ENCODE data around the gene ZBTB33. TPM values are rescaled to one million over a fixed set of nuclear protein-coding genes. Genes with fewer than 3 reads are reported as not detected.

The ZBTB33 gene
- total RNA-seq (2014; rRNA removed; shearing (Covaris generic); ENCODE audit: low replicate concordance) = 12.3 and 25.5 TPM in 2 replicates

DNA sequence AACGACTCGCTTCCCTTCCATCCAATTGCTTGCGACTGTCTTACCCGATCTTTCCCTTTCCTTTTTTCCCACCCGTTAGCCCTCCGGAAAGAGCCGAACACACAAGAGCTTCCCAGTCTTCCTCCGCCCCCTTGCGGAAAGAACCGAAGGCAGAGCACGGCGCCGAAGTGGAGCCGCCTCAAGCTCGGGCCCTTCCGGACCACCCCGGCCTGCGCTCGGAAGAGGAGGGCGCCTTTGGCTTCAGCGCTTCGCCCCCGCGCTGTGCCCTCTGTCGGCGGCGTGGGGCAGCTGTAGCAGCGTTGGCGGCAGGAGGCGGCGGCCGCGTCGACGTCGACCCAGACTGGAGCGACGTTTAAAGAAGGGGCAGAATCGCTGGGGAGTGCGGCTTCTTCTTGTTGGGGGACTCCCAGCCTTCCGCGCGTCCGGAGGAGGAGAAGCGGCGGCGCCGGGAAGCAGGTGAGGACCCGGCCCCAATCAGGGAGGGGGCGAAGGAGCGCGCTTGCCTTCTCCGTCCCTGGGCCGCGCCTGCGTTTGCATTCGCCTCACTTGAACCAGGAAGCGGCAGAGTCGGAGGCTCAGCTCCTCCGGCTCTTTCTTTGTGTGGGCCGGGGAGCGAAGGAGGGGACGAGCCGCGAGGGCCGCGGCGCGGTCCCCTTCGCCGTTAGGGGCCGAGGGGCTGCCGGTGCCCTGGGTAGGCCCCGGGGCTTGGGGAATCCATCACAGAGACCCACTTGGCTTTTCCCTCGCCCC is at the start of gene ZBTB33:
TSS of gene ZBTB33 (plus strand) at position 291 of the 750 bp plus-strand sequence. CDS start 2,604 bp downstream, outside the sequence.
- Histone ChIP-seq H3K9ac (ENCODE audit: low read length) (peak within 1 kb of the TSS; percentile 78), H2AFZ (ENCODE audit: low read length) (peak within 1 kb of the TSS; percentile 48; the same call in 1 of the 2 replicates), H3K9me2 (replicated peaks; ENCODE audit: insufficient read depth, low read length) (no peaks in the 10 kb centered on the region), H3K4me2 (ENCODE audit: low read depth, low read length, poor library complexity, severe bottlenecking) (peak within 1 kb of the TSS; percentile 77), H3K27me3 (ENCODE audit: low read length) (no peaks in the 10 kb centered on the region), H4K20me1 (ENCODE audit: insufficient read depth, low read depth, low read length) (no peaks in the 10 kb centered on the region), H3K27ac (ENCODE audit: low read length) (peak within 1 kb of the TSS; percentile 47), H3K36me3 (ENCODE audit: insufficient read depth, low read length) (peaks cover 12% of the 10 kb centered on the region; the same call in 1 of the 2 replicates), H3K4me3 (ENCODE audit: low read length) (peak within 1 kb of the TSS; percentile 65), H3K4me1 (ENCODE audit: low read length) (peaks cover 7% of the 10 kb centered on the region), H3K9me3 (ENCODE audit: low read length) (no peaks in the 10 kb centered on the region), H3K79me2 (ENCODE audit: low read length) (peaks cover 15% of the 10 kb centered on the region)
- DNase-seq = peak; percentile 95

DNA sequence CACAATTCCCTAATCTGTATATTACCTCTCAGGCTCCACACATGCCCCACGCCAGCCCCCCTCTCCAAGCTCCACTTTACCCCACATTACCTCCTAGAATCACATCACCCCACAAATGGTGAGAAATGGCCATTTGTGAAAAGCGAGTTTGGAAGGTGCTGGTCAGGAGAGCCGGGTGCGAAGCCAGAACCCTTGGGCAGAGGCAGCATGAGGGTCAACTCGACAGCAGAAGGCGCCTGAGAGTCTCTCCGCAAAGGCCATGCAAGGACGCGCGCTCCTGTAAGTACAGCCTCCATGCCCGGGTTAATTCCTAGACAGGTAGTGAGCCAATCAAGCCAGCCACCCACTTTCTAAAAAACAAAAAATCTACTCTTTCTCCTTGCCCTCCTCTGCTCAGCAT is 49.8 kb upstream of the ZBTB33 start:
- Histone ChIP-seq H3K4me2 (ENCODE audit: low read depth, low read length, poor library complexity, severe bottlenecking) (no peak overlapping the region), H3K4me3 (ENCODE audit: low read length) (no peak overlapping the region), H3K9me3 (ENCODE audit: low read length) (no peaks in the 10 kb centered on the region), H3K36me3 (ENCODE audit: insufficient read depth, low read length) (no peaks in the 10 kb centered on the region), H2AFZ (ENCODE audit: low read length) (no peak overlapping the region), H3K27me3 (ENCODE audit: low read length) (no peaks in the 10 kb centered on the region), H3K4me1 (ENCODE audit: low read length) (no peaks in the 10 kb centered on the region), H3K9ac (ENCODE audit: low read length) (no peak overlapping the region), H3K27ac (ENCODE audit: low read length) (no peak overlapping the region), H3K9me2 (replicated peaks; ENCODE audit: insufficient read depth, low read length) (no peaks in the 10 kb centered on the region), H3K79me2 (ENCODE audit: low read length) (no peaks in the 10 kb centered on the region), H4K20me1 (ENCODE audit: insufficient read depth, low read depth, low read length) (no peaks in the 10 kb centered on the region)
- peak; percentile 21 for DNase-seq

- Histone ChIP-seq H3K9me2 (replicated peaks; ENCODE audit: insufficient read depth, low read length) (no peaks in the 10 kb centered on the region), H3K36me3 (ENCODE audit: insufficient read depth, low read length) (no peaks in the 10 kb centered on the region), H3K9ac (ENCODE audit: low read length) (no peak overlapping the region), H3K4me2 (ENCODE audit: low read depth, low read length, poor library complexity, severe bottlenecking) (no peak overlapping the region), H3K27me3 (ENCODE audit: low read length) (no peaks in the 10 kb centered on the region), H3K4me3 (ENCODE audit: low read length) (no peak overlapping the region), H2AFZ (ENCODE audit: low read length) (no peak overlapping the region), H3K9me3 (ENCODE audit: low read length) (no peaks in the 10 kb centered on the region), H3K4me1 (ENCODE audit: low read length) (no peaks in the 10 kb centered on the region), H4K20me1 (ENCODE audit: insufficient read depth, low read depth, low read length) (no peaks in the 10 kb centered on the region), H3K27ac (ENCODE audit: low read length) (no peak overlapping the region), H3K79me2 (ENCODE audit: low read length) (no peaks in the 10 kb centered on the region)
- DNase-seq = peak; percentile 14
Measured at GRCh38 chrX:120205816-120206753, 44.5 kb upstream of the ZBTB33 start.

GRCh38 chrX:120207009-120207605 is 43.5 kb upstream of the ZBTB33 start:
- no peaks in the 10 kb centered on the region for H4K20me1 ChIP-seq (ENCODE audit: insufficient read depth, low read depth, low read length)
- no peak for DNase-seq
- H3K9me2 ChIP-seq (replicated peaks; ENCODE audit: insufficient read depth, low read length) = no peaks in the 10 kb centered on the region
- no peaks in the 10 kb centered on the region for H3K4me1 ChIP-seq (ENCODE audit: low read length)
- no peak overlapping the region for H3K4me3 ChIP-seq (ENCODE audit: low read length)
- no peak overlapping the region for H3K4me2 ChIP-seq (ENCODE audit: low read depth, low read length, poor library complexity, severe bottlenecking)
- H3K9me3 ChIP-seq (ENCODE audit: low read length) = no peaks in the 10 kb centered on the region
- no peak overlapping the region for H3K27ac ChIP-seq (ENCODE audit: low read length)
- no peak overlapping the region for H2AFZ ChIP-seq (ENCODE audit: low read length)
- no peaks in the 10 kb centered on the region for H3K36me3 ChIP-seq (ENCODE audit: insufficient read depth, low read length)
- H3K9ac ChIP-seq (ENCODE audit: low read length) = no peak overlapping the region
- no peaks in the 10 kb centered on the region for H3K79me2 ChIP-seq (ENCODE audit: low read length)
- no peaks in the 10 kb centered on the region for H3K27me3 ChIP-seq (ENCODE audit: low read length)

- H3K27me3 ChIP-seq (ENCODE audit: low read length) = no peaks in the 10 kb centered on the region
- H3K9me2 ChIP-seq (replicated peaks; ENCODE audit: insufficient read depth, low read length) = no peaks in the 10 kb centered on the region
- no peaks in the 10 kb centered on the region for H3K9me3 ChIP-seq (ENCODE audit: low read length)
- no peaks in the 10 kb centered on the region for H3K79me2 ChIP-seq (ENCODE audit: low read length)
- no peak overlapping the region for H3K4me3 ChIP-seq (ENCODE audit: low read length)
- DNase-seq = peak; percentile 90
- no peak overlapping the region for H2AFZ ChIP-seq (ENCODE audit: low read length)
- H3K27ac ChIP-seq (ENCODE audit: low read length) = no peak overlapping the region
- H3K9ac ChIP-seq (ENCODE audit: low read length) = no peak overlapping the region
- H3K36me3 ChIP-seq (ENCODE audit: insufficient read depth, low read length) = no peaks in the 10 kb centered on the region
- H4K20me1 ChIP-seq (ENCODE audit: insufficient read depth, low read depth, low read length) = no peaks in the 10 kb centered on the region
- no peaks in the 10 kb centered on the region for H3K4me1 ChIP-seq (ENCODE audit: low read length)
- H3K4me2 ChIP-seq (ENCODE audit: low read depth, low read length, poor library complexity, severe bottlenecking) = no peak overlapping the region
Measured at GRCh38 chrX:120213438-120214265, 37.0 kb upstream of the ZBTB33 start.

- no peak overlapping the region for H3K27ac ChIP-seq (ENCODE audit: low read length)
- no peaks in the 10 kb centered on the region for H3K9me2 ChIP-seq (replicated peaks; ENCODE audit: insufficient read depth, low read length)
- no peak overlapping the region for H3K9ac ChIP-seq (ENCODE audit: low read length)
- no peaks in the 10 kb centered on the region for H3K79me2 ChIP-seq (ENCODE audit: low read length)
- H2AFZ ChIP-seq (ENCODE audit: low read length) = no peak overlapping the region
- no peaks in the 10 kb centered on the region for H3K4me1 ChIP-seq (ENCODE audit: low read length)
- no peaks in the 10 kb centered on the region for H3K9me3 ChIP-seq (ENCODE audit: low read length)
- peak; percentile 14 for DNase-seq
- no peaks in the 10 kb centered on the region for H3K36me3 ChIP-seq (ENCODE audit: insufficient read depth, low read length)
- H3K4me3 ChIP-seq (ENCODE audit: low read length) = no peak overlapping the region
- H4K20me1 ChIP-seq (ENCODE audit: insufficient read depth, low read depth, low read length) = no peaks in the 10 kb centered on the region
- no peaks in the 10 kb centered on the region for H3K27me3 ChIP-seq (ENCODE audit: low read length)
- no peak overlapping the region for H3K4me2 ChIP-seq (ENCODE audit: low read depth, low read length, poor library complexity, severe bottlenecking)
Measured at GRCh38 chrX:120223374-120223773, 27.2 kb upstream of the ZBTB33 start.

DNA sequence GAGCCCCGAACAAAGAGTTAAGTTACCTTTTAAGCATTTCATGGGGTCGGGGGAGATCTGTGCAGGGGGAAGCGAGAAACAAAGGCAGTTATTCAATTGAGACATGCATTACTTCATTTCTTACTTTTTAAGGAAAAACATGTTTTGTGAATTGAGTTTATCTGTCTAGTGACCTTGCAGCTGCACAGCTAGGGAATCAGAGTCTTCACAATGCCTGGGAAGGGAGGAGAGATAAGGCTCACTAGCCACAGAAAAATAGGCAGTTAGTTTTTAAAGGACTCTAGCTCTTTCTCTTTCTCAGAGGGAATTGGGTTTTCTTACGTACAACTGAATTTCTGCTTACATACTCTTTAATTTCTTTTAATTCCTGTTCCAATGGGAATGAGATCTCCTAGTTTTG is 26.2 kb upstream of the ZBTB33 start:
- Histone ChIP-seq H3K4me1 (ENCODE audit: low read length) (no peaks in the 10 kb centered on the region), H3K27ac (ENCODE audit: low read length) (no peak overlapping the region), H3K9ac (ENCODE audit: low read length) (no peak overlapping the region), H3K79me2 (ENCODE audit: low read length) (no peaks in the 10 kb centered on the region), H3K9me2 (replicated peaks; ENCODE audit: insufficient read depth, low read length) (no peaks in the 10 kb centered on the region), H3K9me3 (ENCODE audit: low read length) (no peaks in the 10 kb centered on the region), H2AFZ (ENCODE audit: low read length) (no peak overlapping the region), H3K36me3 (ENCODE audit: insufficient read depth, low read length) (no peaks in the 10 kb centered on the region), H3K4me2 (ENCODE audit: low read depth, low read length, poor library complexity, severe bottlenecking) (no peak overlapping the region), H4K20me1 (ENCODE audit: insufficient read depth, low read depth, low read length) (no peaks in the 10 kb centered on the region), H3K4me3 (ENCODE audit: low read length) (no peak overlapping the region), H3K27me3 (ENCODE audit: low read length) (no peaks in the 10 kb centered on the region)
- DNase-seq = peak; percentile 16
